GM21526 (cell line): ENCODE results near the gene SERPINB1.
"Not testable (repeated sequence)": the region's sequence is repeated elsewhere in the genome, so short reads cannot be mapped to it uniquely, and the experiment has no call there.

Experiments
- ATAC-seq: cut with Tn5 transposase; IDR thresholded peaks from one replicate; pipeline ENCODE4 v1.9.1; 2021; ENCODE audit warnings: moderate library complexity; ENCODE audit not compliant: unreplicated experiment, low FRiP score

The SERPINB1 gene

GRCh38 chr6:2866171-2866846 is 24.6 kb upstream of the SERPINB1 start:
- no peak for ATAC-seq

DNA sequence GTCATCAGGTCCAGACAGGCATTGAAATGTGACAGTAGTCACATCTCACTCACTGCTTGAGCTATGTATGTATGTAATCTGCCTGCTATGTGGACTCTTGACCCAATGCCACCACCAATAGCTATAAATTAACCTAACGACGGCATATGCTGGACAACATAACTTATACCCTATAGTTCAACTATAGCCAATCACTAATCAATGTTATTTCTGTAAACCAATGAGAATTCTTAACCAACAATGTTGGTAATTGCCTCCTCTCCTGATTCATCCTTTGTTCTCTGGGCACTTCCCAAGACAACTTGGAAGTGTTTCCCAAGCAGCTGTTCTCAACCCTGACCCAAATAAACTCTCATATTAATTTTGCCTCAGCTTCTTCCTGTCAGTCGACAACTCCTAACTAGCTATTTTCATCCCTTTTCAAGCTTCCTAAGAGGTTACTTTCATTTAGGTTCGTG is 24.1 kb upstream of the SERPINB1 start:
- ATAC-seq, result no peak

- ATAC-seq, result no peak
These were observed 23.6 kb upstream of the SERPINB1 start for GRCh38 chr6:2865270-2865669.

DNA sequence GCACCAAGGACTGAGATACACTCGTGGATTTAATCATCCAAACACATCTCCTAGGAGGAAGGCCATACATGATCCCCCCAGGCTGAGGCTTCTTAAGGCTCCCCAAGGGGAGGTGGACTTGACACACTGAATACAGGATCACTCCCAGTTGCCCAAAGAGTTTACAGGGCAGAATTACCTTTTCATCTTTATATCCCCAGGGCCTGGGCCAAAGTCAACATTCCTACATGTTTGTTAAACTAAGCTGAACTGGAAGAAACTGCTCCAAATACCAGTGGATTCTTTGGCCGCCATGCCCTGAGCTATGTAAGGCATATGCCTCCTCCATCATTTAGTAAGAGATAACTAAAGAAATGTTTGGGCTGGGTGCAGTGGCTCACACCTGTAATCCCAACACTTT is 22.2 kb upstream of the SERPINB1 start:
- no peak for ATAC-seq

DNA sequence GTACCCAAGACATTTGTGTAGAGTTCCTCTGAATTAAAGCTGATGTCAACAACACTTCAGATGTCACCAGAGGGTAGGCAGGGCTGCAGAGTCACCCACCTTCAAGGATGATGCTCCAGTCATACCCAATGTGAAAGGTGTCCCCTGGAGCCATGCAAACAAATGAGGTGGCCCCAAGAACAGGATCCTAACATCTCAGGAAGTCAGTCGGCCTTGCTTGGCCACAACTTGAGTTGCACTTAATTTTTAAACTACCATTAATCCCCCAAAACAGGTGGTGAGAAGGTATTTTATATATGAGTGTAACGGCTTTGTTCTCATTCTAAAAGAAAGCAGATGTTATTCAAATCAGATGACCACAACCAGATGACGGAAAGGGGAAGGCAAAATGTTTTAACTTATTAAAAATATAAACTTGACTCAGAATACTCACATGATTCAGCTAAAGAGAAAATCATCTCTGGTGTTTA is 21.1 kb upstream of the SERPINB1 start:
- ATAC-seq, result peak; percentile 54

DNA sequence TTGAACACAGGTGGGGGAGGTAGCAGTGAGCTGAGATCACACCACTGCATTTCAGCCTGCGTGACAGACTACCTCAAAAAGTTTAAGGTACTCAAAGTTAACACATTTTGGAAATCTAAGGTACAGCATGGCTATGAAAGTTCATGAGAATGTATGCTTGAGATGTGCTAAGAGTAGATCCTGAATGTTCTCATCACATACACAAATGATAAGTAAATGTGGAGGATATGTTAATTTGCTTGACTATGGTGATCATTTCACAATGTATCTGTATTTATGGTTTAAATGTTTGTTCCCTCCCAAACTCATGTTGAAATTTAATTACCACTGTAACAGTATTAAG is 20.1 kb upstream of the SERPINB1 start:
- no peak for ATAC-seq

GRCh38 chr6:2861060-2861821 is 19.6 kb upstream of the SERPINB1 start:
- ATAC-seq, result no peak

- not testable (repeated sequence) for ATAC-seq
These were observed 19.0 kb upstream of the SERPINB1 start for GRCh38 chr6:2860706-2861059.

- not testable (repeated sequence) for ATAC-seq
These were observed 18.4 kb upstream of the SERPINB1 start for GRCh38 chr6:2859798-2860705.

- no peak for ATAC-seq
These were observed 17.6 kb upstream of the SERPINB1 start for GRCh38 chr6:2859185-2859700.

- no peak for ATAC-seq
These were observed 16.1 kb upstream of the SERPINB1 start for GRCh38 chr6:2857580-2858337.

GRCh38 chr6:2857185-2857579 is 15.5 kb upstream of the SERPINB1 start:
- ATAC-seq, result no peak

GRCh38 chr6:2855061-2855519 is 13.4 kb upstream of the SERPINB1 start:
- no peak for ATAC-seq

GRCh38 chr6:2854396-2854982 is 12.8 kb upstream of the SERPINB1 start:
- no peak for ATAC-seq

- no peak for ATAC-seq
These were observed 12.2 kb upstream of the SERPINB1 start for GRCh38 chr6:2853769-2854395.

- not testable (repeated sequence) for ATAC-seq
These were observed 11.7 kb upstream of the SERPINB1 start for GRCh38 chr6:2853378-2853768.

GRCh38 chr6:2852921-2853322 is 11.3 kb upstream of the SERPINB1 start:
- no peak for ATAC-seq

DNA sequence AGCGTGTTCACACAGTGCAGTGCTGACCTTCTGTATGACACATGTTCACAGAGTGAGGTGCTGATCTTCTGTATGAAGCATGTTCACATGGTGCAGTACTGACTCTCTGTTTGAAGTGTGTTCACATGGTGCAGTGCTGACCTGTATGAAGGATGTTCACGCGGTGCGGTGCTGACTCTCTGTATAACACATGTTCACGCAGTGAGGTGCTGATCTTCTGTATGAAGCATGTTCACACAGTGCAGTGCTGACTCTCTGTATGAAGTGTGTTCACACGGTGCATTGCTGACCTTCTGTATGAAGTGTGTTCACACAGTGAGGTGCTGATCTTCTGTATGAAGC is 10.8 kb upstream of the SERPINB1 start:
- ATAC-seq, result no peak
